ENCODE measurements around the gene EHMT1.

DNA sequence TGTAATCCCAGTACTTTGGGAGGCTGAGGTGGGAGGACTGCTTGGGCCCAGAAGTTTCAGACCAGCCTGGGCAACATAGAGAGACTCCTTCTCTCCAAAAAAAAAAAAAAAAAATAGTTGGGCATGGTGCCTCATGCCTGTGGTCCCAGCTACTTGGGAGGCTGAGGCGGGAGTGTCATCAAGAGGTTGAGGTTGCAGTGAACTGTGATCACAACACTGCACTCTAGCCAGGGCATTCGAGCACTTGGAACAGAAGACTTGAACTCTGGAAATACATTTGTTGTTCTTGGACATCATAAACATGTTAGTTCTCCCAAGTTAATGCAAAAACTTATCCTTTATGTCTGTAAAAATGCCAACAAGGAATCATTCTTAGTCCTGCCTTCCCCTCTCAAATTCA, 29.6 kb downstream of the EHMT1 start:
- TF ChIP-seq YY1 (IDR thresholded peaks at IDR 0.05; ENCODE audit: insufficient read depth, insufficient read length) (no peak), ZNF274 (IDR thresholded peaks at IDR 0.05; ENCODE audit: low read depth, low read length) (no peak)

Measured in NT2/D1 (cell line).